SK-N-DZ (cell line): ENCODE measurements around the gene AP2A1.

Experiments
- DNase-seq: peaks from one replicate; pipeline ENCODE4 v3.0.0-alpha.2; 2015; ENCODE audit warnings: low spot score

The AP2A1 gene

DNA sequence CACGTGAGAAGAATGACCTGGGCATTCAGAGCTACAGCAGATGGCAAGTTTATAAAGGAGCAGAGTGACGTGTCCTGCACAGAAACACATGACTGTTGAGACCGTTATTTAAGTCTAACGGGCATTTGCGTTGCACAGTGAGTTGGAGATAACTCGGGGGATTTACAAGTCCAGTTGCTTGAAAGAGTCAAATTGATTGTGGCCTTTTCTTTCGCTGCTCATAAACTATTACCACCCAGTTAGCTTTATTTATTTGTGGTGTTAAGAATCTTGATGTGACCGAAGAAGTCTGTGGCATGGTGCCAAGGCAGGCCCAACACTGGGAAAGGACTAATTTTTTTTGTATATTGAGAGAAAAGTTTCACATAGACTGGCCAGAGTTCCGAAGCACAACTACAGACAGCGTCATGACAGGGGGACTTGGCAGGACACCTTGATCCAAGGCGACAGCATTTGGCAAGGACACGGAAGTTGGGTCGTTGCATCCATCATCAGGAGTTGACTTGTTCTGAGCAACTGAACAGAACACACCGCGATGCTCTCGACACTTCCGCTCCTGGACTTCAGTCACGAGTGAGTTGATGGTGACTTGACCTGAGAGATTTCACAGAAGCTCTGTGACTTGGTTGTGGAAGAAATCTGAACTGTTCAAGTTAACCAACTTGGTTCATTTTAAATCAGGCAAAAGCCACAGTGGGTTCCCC, 72.2 kb downstream of the AP2A1 start:
- DNase-seq = no peak

- no peak for DNase-seq
Observed at GRCh38 chr19:49839713-49840112, 72.9 kb downstream of the AP2A1 start.

DNA sequence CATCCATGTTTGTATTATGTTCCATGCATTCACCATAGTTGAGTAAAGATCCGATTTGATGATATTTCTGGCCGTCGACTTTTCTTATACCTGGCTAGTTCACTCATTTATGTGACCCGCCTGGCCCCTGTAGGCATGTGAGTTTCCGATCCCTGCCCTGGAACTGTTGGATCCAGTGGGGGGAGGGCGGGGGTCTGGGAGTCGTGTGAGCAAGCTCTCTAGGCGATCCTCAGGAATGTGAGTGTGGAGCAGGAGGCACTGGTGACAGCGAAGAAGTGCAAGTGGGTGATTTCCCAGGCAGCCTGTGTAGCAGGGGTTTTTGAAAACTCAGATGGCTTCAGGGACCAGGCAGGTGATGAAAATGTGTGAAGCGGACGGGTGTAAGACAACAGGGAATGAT, 73.5 kb downstream of the AP2A1 start:
- no peak for DNase-seq

GRCh38 chr19:49840736-49841249, 74.0 kb downstream of the AP2A1 start:
- DNase-seq = no peak

DNA sequence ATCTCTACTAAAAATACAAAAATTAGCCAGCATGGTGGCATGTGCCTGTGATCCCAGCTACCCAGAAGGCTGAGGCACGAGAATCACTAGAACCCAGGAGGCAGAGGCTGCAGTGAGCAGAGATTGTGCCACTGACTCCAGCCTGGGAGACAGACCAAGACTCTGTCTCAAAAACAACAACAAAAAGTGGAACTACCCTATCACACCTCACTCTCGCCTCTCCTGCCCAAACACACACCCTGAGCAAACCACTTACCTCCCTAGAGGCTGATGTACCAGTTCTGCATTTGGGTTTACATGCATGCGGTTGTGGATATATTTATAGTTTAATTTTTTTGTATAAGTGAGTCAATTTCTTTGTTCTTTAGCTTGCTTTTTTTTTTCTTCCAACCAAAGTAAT, 76.5 kb downstream of the AP2A1 start:
- DNase-seq = no peak

DNA sequence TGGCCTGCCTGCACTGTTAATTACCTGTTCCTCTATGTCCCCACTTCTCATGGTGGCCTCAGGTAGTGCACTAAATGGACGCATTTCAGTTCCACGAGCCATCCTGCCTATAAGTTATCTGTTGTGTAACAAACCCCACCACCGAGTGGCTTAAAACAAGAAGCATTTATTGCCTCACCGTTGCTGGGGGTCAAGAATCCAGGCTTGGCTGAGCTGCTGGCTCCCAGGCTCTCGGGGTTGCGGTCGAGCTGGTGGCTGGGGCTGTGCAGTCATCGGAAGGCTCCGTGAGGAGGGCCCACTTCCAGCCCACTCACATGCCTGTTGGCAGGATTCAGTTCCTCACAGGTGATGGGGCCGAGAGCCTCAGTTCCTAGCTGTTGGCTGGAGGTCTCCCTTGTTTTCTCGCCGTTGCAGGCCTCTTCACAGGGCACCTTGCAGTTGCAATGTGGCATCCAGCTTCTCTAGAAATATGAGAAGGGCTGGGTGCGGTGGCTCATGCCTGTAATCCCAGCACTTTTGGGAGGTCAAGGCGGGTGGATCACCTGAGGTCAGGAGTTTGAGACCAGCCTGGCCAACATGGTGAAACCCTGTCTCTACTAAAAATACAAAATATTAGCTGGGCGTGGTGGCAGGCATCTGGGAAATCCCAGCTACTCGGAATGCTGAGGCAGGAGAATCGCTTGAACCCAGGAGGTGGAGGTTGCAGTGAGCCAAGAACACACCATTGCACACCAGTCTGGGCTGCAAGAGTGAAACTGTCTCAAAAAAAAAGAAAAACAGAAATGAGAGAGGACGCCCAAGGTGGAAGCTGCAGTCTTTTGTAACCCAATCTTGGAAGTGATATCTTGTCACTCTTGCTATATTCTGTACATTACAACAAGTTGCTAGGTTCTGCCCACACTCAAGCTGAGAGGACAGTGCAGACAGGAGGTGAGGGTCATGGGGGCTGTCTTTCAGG, 77.6 kb downstream of the AP2A1 start:
- DNase-seq = no peak

DNA sequence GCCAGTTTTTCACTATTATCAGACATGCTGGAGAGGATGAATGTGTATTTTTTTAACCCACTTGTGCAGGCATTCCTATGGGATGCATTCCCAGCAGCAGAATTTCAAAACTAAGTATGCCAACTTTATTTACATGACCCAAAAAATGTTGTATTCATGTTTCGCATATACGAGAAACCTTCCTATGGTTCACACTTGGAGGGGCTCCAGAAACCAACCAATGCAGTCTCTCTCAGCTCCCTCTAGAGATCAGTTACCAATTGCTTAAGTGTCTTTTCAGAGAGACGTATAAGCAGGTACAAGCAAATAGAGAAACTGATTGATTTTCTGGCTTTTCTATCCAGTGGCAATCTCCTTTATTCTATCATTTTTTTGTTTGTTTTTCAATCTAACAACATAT, 78.6 kb downstream of the AP2A1 start:
- no peak for DNase-seq

DNA sequence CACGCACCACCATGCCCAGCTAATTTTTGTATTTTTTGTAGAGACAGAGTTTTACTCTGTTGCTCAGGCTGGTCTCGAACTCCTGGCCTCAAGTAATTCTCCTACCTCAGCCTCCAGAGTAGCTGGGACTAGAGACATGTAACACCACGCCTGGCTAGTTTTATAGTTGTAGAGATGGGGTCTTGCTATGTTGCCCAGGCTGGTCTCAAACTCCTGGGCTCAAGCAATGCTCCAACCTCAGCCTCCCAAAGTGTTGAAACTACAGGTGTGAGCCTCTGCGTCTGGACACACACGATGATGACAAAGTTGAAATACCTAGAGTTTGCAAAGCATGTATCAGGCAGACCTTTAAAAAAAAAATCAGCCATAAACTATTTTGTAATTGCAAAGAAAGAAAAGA, 79.6 kb downstream of the AP2A1 start:
- no peak for DNase-seq

DNA sequence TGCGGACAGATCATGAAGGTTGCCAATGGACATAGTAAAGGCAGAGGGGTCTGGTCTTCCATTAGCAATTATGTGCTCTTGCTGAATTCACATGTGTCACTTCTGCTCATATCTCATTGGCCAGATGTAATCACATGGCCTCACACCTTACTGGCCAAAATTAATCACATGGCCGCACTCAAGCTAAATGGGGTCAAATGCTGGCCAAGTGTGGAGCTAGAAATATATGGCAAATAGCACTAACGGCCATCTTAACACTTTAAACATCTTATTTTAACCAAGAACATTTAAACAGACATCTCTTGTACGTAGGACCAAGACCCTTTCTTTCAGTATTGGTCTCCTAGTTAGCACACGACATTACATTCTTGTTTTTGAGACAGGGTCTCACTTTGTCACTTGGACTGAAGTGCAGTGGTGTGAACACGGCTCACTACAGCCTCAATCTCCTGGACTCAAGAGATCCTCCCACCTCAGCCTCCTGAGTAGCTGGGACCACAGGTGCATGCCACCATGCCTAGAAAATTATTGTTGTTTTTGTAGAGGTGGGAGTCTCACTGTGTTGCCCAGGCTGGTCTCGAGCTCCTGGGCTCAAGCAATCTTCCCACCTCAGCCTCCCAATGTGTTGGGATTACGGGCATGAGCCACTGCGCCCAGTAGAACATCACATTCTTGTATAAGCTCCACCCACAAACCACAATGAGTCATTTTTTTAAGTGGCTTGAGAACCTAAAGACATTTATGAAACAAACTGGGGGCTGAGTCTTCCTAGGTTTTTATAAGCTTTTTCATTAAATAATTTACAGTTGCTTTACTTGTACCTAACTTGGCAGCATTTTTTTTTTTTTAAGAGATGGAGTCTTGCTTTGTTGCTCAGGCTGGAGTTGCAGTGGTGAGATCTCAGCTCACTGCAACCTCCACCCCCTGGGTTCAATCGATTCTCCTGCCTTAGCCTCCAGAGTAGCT, 81.2 kb downstream of the AP2A1 start:
- no peak for DNase-seq

DNA sequence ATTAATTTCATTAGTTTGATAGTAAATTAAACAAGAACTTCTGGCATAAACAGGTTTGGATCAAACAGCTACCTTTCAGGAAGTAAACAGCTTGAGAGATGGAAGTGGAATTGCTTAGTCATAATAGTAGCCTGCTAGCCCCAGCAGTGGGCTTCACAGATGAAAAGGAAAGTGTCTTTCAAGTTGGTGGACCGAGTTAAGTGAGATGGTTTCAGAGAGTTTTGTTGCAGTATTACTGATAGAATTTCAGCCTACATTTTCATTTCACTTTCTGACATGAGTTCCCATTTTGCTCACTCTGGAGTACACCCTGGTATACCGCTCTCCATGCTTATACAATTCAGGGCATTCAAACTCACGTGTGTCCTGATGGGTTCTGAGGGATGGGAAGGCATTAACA, 82.1 kb downstream of the AP2A1 start:
- DNase-seq = no peak

DNA sequence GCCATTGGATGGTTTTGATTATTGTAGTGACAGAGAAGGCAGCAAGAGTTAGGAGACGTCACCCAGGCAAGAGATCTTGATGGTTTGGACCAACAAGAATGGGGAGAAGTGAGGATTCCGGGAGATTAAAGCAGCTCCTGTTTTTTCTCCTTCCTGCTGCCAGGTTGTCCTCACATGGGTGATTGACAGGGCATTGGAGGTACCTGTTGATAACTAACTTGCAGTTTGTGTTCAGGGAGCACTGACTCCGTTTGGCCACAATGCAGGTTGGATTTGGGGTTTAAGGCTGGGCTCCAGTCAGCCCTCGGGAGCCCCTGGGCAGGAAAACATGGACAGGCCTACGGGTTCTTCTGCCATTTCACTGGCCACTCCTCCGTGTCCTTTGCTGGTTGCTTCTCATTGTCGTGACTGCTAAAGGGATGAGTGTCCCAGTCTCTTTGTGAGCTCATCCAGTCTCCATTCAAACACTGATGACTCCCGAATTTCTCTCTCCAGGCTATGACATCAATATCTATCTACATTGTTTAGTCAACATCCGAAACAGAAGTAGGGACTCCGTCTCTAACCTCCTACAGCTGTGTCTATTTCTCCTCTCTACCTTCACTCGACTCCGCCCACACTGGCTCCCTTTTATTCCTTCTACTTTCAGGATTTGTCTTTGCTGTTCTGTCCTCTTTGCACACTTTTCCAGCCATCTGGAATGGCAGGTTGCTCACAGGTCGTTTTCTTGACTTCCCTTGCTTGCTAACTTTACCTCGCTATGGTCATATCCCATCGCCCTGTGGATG, 82.8 kb downstream of the AP2A1 start:
- DNase-seq = no peak

DNA sequence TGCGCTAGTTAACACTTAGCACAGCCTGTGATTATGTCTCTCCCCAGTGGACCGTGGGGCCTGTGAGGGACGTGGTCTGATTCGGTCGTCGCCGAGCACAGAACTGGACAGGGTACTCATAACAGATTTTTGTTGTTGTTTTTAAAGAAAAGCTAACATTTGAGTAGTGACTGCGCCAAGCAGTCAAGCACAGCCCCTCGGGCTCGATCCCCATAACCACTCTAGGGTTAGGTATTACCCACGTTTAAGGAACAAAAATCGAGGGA, 83.4 kb downstream of the AP2A1 start:
- no peak for DNase-seq

GRCh38 chr19:49850487-49851342, 83.9 kb downstream of the AP2A1 start, which contains the start of gene PTOV1:
Gene PTOV1, plus strand, starts transcription at chr19:49851159.
- peak; percentile 88 for DNase-seq

- DNase-seq = no peak
Observed at GRCh38 chr19:49851456-49852259, 84.9 kb downstream of the AP2A1 start.

DNA sequence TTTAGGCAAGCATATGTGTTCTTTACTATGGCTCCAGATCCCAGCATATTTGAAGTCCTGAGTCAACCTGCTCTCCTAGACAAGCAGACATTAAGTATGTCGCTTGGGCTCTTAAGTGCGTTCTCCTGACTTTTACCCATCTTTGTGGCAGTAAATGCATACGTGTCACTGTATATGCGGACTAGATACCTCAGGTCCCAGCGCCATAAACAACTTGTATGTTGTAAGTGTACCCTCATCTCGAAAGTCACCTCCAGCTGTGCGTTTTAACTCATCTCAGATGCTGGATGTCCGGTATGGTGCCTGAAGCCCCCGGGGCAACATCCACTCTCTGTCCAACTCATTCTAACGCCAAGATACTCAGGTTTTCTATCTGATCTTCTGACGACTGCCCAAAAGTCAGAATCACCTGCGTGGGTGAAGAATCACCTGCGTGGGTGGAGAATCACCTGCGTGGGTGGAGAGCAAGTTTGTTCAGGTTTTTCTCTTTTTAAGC, 85.9 kb downstream of the AP2A1 start:
- no peak for DNase-seq

- no peak for DNase-seq
Observed at GRCh38 chr19:49853852-49854377, 87.1 kb downstream of the AP2A1 start.

DNA sequence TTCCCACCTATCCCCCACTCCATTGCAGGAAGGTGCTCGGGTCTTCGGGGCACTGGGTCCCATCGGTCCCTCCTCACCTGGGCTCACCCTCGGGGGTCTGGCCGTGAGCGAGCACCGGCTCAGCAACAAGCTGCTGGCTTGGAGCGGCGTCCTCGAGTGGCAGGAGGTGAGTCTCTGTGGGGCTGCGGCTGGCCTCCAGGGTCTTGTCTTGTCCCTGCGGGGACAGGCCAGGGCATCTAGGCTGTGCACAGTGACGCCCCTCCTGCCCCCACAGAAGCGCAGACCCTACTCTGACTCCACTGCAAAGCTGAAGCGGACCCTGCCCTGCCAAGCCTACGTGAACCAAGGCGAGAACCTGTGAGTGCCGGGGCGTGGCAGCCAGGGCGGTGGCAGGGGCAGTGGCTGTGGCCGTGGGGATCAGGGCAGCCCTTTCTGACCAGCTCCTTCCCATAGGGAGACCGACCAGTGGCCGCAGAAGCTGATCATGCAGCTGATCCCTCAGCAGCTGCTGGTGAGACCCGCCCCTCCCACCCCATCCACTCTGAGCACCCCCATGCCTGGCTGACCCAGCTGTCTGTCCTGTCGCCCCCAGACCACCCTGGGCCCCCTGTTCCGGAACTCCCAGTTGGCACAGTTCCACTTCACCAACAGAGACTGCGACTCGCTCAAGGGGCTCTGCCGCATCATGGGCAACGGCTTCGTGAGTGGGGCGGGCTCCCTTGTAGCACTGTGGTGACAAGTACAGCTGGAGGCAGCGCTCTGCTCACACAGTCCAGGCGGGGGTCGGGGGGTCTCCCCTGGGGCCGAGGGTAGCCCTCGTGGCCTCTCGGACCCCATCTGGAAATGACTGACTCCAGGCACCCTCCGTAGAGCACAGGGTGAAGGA, 87.8 kb downstream of the AP2A1 start:
- no peak for DNase-seq

DNA sequence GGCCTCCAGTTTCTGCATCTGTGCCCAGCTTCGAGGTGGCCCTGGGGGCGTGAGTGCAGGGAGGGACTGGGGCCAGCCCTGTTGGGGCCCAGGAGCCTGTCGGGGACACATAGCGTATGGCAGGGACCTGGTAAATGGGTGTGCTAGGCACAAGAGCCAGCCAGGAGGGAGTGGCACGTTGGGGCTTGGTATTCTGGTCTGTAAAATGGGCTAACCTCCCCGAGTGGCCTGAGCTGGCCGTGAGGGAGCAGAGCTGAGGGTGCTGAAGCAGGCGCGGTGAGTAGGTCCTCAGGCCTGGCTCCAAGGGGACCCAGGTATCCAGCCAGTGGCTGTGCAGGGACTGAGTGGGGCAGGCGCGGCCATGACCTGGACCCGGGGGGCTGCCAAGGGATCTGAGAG, 88.5 kb downstream of the AP2A1 start:
- no peak for DNase-seq
